Measurements from ENCODE around the gene PECR.

The PECR gene

DNA sequence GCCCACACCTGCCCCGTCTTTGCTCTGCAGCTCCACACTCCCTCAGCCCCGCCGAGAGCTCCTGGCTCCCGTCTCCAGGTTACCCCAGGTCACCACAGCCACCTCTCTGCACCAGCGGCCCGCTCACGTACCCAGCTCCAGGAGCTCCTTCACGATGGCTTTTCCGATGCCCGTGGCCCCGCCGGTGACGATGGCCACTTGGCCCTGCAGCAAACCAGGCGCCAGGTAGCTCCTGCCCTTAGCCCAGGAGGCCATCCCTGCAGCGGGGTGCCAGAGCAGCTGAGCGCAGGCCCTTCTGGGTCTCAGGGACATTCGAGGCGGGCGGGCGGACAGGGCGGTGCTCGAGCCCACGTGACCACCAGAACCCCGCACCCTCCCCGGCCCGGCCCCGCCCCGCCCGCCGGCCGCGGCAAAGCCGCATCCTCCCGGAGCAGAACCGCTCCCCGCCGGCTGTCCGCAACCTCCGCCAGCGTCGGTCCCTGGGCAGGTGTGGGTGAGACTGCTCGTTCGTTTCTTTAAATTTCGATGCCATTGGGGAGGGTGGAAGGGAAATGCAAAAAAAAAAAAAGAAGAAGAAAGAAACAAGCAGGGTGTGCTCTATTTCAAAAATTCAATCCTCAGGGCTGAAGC is at the start of gene PECR, which contains the start of gene TMEM169:
Gene PECR (minus strand): TSS at position 323 of the 630 bp plus-strand sequence. CDS start 68 bp downstream, at position 255.
Gene TMEM169 (plus strand): TSS at position 433 of the 630 bp plus-strand sequence. CDS start 14,045 bp downstream, outside the sequence.
- peak; percentile 97 for DNase-seq (ENCODE audit: low spot score)

DNA sequence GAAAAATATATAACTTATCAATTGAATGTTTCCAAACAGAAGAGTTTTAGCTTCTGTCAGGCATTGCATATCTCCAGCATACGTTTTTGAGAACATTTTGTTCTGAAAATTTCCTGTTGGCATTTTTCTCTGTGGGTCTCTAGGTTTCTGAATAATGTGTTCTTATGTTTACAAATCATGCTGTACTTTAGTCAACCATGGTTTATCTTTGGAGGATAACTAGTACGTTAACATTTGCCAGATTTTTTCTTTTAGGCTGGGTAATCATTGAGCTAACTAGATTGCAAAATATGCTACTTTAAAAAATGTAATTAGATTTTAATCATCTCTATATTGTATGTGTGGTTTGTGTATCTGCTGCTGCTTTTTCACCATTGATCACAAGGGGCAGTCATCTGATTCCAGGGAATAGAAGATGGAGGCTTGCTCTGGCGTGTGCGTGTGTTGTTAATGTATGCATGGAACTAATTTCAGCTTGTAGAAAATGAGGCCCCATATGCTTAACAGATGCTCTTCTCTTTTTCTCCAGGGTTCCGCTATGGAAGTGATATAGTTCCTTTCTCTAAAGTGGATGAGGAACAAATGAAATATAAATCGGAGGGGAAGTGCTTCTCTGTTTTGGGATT is 48.9 kb upstream of the PECR start:
- DNase-seq (ENCODE audit: low spot score), result no peak

DNA sequence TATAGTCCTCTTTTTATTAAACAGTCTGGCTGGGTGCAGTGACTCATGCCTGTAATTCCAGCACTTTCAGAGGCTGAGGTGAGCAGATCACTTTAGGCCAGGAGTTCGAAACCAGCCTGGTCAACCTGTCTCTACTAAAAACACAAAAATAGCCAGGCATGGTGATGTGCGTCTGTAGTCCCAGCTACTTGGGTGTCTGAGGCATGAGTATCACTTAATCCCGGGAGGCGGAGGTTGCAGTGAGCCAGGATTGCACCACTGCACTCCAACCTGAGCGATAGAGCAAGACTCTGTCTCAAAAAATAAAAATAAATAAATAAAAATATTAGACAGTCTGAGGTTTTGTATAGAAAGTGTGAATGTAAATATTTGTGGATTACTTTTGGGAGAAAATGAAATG is 45.3 kb upstream of the PECR start:
- DNase-seq (ENCODE audit: low spot score), result no peak

DNA sequence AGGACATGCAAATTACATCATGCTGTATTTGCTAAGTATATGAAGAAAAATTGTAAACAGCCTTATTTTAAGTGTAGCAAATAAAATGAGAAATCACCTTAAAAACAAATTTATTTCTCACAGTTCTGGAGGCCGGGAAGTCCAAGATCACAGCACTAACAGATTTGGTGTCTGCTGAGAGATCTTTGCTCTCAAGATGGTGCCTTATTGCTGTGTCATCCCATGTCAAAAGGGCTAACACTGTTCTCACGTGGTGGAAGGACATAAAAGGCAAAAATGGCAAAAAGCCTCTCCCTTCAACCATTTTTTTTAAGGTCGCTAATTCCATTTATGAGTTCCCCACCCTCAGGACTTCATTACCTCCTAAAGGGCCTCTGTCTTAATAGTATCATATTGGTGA is 39.6 kb upstream of the PECR start:
- DNase-seq (ENCODE audit: low spot score), result no peak

DNA sequence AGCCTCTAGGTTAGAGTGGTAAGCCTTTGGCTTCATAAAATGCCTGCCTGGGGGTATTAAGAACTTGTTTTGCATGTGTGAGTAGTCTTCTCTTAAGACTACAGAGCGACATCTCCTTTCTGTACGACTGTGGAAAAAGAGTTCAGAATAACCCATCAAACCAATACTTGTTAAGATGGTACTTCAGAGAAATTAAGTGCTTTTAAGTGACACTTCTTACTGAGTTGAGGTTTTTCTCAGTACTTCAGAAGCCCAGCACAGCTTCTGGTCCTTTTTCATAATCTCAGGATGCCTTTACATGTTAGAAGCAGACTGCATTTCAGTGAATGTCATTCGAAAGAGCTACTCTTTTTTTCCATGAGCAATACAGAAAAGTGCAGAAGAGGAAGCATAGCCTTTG is 38.4 kb upstream of the PECR start:
- DNase-seq (ENCODE audit: low spot score), result no peak

DNA sequence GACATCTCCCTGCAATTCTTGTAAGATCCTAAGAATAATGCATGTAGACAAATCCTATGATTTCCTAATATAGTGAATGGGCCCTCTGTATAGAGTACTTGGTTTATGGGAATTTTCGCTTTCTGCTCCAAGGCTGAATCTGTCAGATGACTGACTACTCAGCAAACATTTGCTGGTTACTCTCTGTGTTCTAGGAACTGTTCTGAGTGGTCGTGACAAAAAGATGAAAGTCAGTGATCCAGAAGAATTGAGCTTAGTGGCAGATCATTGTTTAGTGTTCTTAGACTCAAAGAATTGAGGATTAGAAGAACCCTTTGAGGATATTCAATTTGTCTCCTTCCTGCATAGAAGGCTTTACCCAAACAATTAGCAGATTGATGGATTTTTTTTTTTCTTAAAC is 37.5 kb upstream of the PECR start:
- DNase-seq (ENCODE audit: low spot score), result no peak

DNA sequence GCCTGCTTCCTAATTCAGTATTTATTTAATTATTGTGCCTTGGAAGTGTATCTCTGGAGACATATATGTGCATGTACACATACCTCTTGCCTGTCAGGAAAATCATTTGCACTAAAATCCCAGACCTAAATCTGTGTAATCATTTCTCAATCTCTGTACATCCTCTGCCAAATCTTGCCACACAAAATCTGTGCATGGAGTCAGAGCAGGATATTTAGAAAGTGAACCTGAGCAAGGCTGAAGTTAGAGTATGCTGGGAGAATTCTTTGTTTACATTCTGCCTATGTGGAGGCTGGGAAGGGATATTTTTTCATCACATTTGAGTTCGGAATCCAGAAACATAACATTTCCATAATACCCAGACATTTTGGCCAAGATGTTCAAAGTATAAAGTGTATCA is 36.9 kb upstream of the PECR start:
- DNase-seq (ENCODE audit: low spot score), result no peak

DNA sequence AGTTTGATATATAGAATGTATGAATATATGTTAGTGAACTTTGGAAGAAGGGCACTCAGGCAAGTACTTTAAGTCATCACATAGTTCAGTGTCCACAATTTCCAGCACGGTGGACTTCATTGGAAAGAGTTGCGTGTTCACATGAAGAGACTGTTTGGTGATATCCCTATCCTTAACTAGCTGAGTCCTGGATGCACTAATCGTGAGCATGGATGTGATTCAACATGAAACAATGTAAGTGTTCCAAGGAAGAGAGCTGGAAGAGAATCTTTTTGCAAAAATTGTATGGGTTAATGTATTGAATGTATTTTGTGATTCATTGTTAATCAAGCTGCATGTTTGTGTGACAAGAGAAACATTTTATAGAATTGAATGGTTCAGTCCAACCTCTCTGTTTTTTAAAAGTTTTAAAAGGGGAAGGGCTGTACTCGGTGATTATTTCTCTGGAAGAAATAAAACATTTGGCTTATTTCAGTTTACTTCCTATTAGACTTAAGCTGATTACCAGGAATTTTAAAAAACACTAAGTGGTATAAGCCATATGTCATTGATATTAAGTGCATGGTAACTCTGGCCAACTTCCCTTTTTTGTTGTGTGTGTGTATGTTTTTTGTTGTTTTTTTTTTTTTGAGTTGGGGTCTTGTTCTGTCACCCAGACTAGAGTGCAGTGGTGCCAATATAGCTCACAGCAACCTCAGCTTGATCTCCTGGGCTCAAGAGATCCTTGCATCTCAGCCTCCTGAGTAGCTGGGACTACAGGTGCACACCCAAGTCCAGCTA is 36.1 kb upstream of the PECR start:
- no peak for DNase-seq (ENCODE audit: low spot score)

DNA sequence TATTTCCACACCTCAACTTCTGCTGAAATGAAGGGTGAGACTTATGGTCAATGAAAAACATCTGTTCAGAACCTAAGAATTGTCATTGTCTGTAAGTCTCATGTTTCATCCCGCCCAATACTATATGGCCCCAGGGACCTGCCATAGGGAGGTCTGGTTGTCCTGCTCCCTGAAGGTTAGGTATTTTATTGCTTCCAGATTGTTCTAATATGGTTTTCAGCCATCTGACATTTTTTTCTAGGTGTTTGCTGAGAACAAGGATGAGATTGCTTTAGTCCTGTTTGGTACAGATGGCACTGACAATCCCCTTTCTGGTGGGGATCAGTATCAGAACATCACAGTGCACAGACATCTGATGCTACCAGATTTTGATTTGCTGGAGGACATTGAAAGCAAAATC is 34.8 kb upstream of the PECR start:
- no peak for DNase-seq (ENCODE audit: low spot score)

DNA sequence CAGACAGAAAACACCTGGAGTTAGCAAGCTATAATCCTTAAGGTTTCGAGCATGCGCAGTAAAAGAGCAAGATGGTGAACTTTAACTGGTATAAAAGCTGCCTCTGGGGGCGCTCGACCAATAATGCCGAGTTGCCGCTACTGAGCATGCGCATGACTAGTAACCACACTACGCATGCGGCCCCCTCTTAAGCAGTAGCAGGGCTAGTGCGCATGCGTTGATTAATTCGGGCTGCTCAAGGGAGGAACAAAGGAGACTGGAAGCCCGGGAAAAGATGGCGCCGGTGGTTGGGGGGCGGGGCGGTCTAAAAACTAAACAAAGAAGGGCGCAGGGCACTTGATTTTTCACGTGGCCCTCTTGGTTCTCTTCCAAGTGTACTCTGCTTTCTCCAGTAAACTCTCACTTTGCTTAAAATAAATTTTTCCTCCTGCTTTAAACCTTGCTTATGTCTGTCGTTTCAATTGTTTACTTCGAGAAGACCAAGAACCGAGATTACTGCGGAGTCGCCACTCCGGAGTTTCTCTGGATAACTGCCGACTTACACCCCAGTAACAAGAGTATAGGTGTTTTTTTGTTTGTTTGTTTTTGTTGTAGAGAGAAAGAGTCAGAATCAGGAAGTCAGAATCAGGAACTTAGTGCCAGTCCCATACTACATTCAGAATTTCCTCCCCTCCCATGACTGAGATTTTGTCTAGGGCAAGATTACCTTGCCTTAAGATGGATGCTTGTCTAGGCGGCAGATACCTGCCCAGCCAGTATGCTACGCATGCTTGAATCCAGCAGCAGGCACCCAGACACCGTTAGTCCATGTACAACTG is 33.3 kb upstream of the PECR start:
- DNase-seq (ENCODE audit: low spot score), result peak; percentile 95

DNA sequence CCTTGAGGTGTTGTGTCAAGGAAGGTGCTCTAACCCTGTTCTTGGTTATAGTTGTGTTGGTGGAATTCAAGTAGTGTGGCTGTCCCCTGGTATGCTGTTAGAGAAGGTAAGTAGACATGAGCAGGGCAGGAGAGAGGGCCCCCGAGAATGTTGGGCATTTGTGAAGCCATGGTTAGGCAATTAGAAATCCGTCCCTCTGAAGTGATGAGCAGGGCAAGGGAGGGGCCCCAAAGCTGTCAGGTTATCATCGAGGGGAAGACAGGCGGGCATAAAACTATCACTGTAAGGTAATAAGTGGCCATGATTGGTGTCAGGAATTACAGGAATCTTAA is 32.7 kb upstream of the PECR start:
- no peak for DNase-seq (ENCODE audit: low spot score)

DNA sequence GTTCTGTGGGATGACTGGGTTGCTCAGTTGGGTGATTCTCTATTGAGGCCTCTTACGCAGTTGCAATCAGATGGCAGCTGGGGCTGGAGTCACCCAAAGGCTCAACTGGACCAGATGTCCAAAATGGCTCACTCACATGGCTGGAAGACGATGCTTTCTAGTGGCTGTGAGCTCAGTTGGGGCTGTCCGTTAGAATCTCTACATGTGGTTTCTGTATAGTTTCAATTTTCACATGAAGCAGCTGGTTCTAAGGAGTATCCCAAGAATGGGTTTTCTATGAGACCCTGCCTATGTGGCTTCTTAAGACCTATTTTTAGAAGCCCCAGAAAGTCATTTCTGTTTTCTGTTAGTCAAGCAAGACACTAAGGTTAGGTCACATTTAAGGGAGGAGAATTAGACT is 32.0 kb upstream of the PECR start:
- no peak for DNase-seq (ENCODE audit: low spot score)

DNA sequence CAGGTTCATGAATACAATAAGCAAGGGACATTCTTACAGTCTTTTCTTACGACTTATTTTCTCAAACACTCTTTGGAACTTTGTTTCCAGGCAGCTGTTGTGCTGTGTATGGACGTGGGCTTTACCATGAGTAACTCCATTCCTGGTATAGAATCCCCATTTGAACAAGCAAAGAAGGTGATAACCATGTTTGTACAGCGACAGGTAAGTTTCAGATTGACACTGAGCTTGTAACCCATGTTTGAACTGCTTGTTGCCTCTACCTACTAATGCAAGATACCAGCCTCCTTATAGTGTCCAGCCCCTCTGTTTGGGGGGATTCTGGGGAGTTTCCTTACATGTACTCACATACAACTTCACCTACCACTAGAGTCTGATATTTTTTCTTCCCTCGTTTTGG is 31.3 kb upstream of the PECR start:
- DNase-seq (ENCODE audit: low spot score), result no peak

DNA sequence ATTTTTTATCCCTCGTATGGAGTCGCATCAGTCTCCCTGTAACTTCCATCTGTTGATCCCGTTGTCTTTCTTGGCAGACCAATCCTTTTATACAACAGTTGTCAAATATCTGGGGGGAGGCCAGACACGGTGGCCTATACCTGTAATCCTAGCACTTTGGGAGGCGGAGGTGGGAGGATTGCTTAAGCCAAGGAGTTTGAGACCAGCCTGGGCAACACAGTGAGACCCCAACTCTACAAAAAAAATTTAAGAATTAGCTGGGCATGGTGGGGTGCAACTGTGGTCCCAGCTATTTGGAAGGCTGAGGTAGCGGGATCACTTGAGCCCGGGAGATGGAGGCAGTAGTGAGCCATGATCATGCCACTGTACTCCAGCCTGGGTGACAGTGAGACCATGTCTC is 29.5 kb upstream of the PECR start:
- no peak for DNase-seq (ENCODE audit: low spot score)

DNA sequence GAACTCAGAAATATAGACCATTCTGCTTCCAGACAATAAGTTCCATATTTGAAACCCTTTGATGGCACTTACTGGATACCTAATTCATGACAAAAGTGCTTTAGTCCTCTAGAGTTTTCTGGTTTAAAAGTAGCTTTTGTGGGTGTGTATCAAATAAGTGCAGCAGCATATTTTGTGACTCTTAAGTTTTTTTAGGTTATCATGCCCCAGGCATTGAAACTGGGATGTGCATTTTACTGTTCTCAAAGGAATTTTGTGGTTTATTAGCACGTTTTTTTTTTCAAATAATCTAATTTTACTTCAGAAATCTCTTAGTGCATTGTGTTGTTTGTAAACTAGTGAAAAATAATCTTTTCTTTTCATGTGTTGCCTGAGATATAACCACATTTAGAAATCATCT is 29.0 kb upstream of the PECR start:
- DNase-seq (ENCODE audit: low spot score), result no peak

DNA sequence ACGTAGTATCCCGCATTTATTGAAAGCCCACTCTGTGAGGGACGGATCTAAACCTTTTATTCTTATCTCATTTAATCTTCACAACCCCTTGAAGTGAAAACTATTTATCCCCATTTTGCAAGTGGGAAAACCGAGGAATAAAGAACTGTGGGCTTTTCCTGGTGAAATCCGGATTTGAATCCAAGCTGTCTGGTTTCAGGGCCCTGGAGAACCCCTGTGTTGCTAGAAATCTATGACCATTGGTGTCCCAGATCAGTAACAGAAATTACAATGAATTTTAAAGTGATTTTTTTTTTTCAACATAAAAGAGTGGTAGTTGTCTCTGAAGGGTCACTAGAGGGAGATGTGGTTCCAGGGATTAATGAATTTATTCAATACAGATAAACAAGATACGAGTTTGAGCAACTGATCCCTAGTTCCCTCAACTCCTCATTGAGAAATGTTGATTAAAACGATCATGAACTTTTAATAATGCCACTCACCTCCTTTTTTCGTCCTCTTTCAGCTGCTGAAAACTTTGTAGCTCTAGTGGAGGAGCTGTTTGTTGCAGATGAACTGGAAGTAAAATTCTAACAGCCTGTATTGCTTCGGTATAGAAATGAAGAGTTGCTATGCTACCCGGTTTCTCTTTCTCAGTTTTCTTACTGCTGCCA is 28.5 kb upstream of the PECR start:
- no peak for DNase-seq (ENCODE audit: low spot score)

DNA sequence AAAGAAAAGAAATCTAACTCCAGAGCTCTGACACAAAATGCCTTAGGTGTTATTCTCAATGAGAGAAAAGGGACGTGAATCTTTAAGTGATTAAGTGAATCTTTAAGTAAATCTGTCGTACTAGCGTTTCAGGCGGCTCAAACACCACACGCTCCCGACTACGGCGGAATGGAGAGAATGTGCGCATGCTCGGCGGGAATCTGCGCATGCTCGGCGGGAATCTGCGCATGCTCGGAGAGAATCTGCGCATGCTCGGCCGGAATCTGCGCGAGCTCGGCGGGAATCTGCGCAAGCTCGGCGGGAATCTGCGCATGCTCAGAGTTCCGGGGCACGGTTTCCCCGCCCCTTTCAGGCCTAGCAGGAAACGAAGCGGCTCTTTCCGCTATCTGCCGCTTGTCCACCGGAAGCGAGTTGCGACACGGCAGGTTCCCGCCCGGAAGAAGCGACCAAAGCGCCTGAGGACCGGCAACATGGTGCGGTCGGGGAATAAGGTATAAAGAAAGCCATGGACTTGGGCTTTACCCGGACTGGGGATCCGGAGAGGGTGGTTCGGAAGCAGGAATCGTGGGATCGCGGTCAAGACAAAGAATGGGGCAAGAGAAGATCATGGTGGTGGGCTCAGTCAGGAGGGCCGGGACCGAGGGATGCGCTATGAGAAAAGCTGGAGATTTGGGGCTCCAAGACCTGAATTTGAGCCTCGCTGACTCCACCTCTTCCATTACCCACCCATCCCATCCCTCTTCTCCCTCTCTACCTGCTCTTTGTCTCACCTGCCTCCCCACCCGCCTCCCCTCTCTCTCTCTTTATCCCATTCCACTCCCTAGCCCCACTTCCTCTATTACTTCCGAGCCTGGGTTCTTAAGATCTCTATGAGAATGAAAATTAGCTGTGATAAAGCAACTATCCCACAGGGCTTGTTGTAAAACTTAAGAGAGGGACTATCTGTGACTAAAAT is 27.6 kb upstream of the PECR start, which contains the start of gene XRCC5:
Gene XRCC5 (plus strand): TSS at position 382 of the 955 bp plus-strand sequence. CDS start 89 bp downstream, at position 471.
- DNase-seq (ENCODE audit: low spot score), result peak; percentile 89

DNA sequence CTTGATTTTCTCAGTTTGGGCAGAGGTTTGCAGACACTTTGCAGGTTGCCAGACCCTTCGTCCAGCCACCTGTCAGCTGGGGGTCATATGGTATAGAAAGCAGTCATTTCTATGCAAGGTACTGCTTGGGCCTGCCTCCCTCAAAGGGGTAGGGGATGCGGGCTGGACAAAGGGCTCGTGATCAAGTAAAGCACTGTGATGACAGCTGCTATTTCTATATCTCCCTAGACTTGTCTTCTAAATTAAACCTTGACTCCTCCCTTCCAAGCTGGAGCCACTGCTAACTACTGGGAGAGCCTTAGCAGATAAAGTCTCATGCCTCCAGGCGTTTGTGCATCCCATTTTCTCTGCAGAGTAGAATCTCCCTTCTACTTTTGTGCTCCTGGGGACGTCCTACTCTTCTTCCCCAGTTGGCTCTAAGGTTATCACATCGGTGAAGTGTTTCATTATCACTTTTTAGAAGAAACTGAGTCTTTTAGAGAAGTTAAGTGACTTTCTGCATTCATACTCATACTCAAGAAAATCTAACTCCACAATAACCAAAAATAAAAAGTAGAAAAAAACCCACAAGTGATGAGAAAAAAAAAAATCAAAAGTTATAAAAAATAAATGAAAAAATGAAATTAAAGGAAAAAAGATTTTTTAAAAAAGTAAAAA is 26.8 kb upstream of the PECR start:
- no peak for DNase-seq (ENCODE audit: low spot score)

DNA sequence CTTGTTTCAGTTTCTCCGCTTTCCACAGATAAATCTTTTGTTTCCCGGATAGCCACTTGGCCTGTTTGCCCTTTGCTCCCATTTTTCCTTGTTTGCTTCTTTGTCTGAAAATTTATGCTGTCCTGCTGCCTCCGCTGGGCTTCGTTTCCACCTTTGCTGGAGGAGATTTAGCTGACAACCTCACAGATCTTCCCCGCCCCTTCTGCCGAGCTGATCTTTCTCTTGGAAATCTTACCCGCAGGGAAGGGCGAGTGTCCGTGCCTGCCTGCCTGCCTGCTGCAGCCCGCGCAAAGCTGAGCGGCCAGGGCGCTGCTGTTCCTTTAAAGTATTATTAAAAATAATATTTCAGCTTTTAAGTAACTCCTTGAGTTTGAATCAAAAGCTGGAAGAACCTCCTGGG is 26.2 kb upstream of the PECR start:
- no peak for DNase-seq (ENCODE audit: low spot score)

DNA sequence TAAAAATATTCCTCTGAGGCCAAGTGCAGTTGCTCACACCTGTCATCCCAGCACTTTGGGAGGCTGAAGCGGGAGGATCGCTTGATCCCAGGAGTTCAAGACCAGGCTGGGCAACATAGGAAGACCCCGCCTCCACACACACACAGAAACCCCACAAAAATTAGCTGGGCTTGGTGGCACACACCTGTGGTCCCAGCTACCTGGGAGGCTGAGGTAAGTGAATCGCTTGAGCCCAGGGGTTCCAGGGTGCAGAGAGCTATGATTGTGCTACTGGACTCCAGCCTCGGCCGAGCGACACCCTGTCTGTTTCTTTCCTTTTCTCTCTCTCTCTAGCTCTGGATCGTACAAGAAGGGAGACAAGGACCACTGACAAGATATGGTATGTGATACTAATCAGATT is 25.7 kb upstream of the PECR start:
- no peak for DNase-seq (ENCODE audit: low spot score)
